Measurements from ENCODE around the gene FLRT2.

The FLRT2 gene

GRCh38 chr14:85564841-85565527 is 35.0 kb downstream of the FLRT2 start:
- no peak for DNase-seq (ENCODE audit: low read depth)

- no peak for DNase-seq (ENCODE audit: low read depth)
Observed at GRCh38 chr14:85565862-85566296, 35.9 kb downstream of the FLRT2 start.

- peak; percentile 50 for DNase-seq (ENCODE audit: low read depth)
Observed at GRCh38 chr14:85566603-85567002, 36.7 kb downstream of the FLRT2 start.

GRCh38 chr14:85572011-85572410 is 42.1 kb downstream of the FLRT2 start:
- DNase-seq (ENCODE audit: low read depth): no peak

- peak; percentile 73 for DNase-seq (ENCODE audit: low read depth)
Observed at GRCh38 chr14:85572845-85573244, 42.9 kb downstream of the FLRT2 start.

GRCh38 chr14:85573406-85573805 is 43.5 kb downstream of the FLRT2 start:
- DNase-seq (ENCODE audit: low read depth): peak; percentile 59

GRCh38 chr14:85574853-85575616 is 45.1 kb downstream of the FLRT2 start:
- no peak for DNase-seq (ENCODE audit: low read depth)

GRCh38 chr14:85575617-85575898 is 45.6 kb downstream of the FLRT2 start:
- no peak for DNase-seq (ENCODE audit: low read depth)

- no peak for DNase-seq (ENCODE audit: low read depth)
Observed at GRCh38 chr14:85576218-85576617, 46.3 kb downstream of the FLRT2 start.

GRCh38 chr14:85576848-85577542 is 47.1 kb downstream of the FLRT2 start:
- DNase-seq (ENCODE audit: low read depth): no peak

GRCh38 chr14:85577543-85578114 is 47.7 kb downstream of the FLRT2 start:
- DNase-seq (ENCODE audit: low read depth): no peak

GRCh38 chr14:85578357-85578756 is 48.4 kb downstream of the FLRT2 start:
- no peak for DNase-seq (ENCODE audit: low read depth)

- DNase-seq (ENCODE audit: low read depth): no peak
Observed at GRCh38 chr14:85578930-85579329, 49.0 kb downstream of the FLRT2 start.

- peak; percentile 42 for DNase-seq (ENCODE audit: low read depth)
Observed at GRCh38 chr14:85579942-85580341, 50.0 kb downstream of the FLRT2 start.

GRCh38 chr14:85580536-85581140 is 50.7 kb downstream of the FLRT2 start:
- peak; percentile 38 for DNase-seq (ENCODE audit: low read depth)

- DNase-seq (ENCODE audit: low read depth): no peak
Observed at GRCh38 chr14:85581691-85582090, 51.7 kb downstream of the FLRT2 start.

GRCh38 chr14:85583380-85583779 is 53.4 kb downstream of the FLRT2 start:
- no peak for DNase-seq (ENCODE audit: low read depth)

- DNase-seq (ENCODE audit: low read depth): no peak
Observed at GRCh38 chr14:85584481-85584880, 54.5 kb downstream of the FLRT2 start.

- peak; percentile 49 for DNase-seq (ENCODE audit: low read depth)
Observed at GRCh38 chr14:85587151-85587711, 57.3 kb downstream of the FLRT2 start.

- no peak for DNase-seq (ENCODE audit: low read depth)
Observed at GRCh38 chr14:85590784-85591183, 60.8 kb downstream of the FLRT2 start.

GRCh38 chr14:85594217-85594616 is 64.3 kb downstream of the FLRT2 start:
- DNase-seq (ENCODE audit: low read depth): no peak

GRCh38 chr14:85595981-85596380 is 66.0 kb downstream of the FLRT2 start:
- DNase-seq (ENCODE audit: low read depth): no peak

All from HS-27A (cell line).